H1 (cell line): Measurements from ENCODE around the gene SCAMP2. TPM values are rescaled to one million over a fixed set of nuclear protein-coding genes. Genes with fewer than 3 reads are reported as not detected.

ENCODE experiments used
- CTCF ChIA-PET: fragments of 300-600 bp; sonication (Branson Sonifier 250); formaldehyde crosslinking; loops from one replicate; lab custom pipeline; 2021; ENCODE audit not compliant: partially characterized antibody; lab: Charles Lee
- POLR2A ChIA-PET: fragments of 300-600 bp; sonication (Branson Sonifier 250); formaldehyde crosslinking; loops from one replicate; lab custom pipeline; 2021; ENCODE audit warnings: inconsistent platforms; ENCODE audit not compliant: partially characterized antibody; lab: Charles Lee
- DNase-seq, 2 experiments: peaks; one replicate each; pipeline versions ENCODE4 v3.0.0 to v3.0.0-alpha.2; 2010 to 2022; ENCODE audit warnings: low spot score in 2 of 2, low read depth in 1 of 2, mixed read lengths in 1 of 2
- FAIRE-seq: peaks from 2 replicates; lab custom pipeline; 2011; peaks lifted over from hg19 to GRCh38; lab: Jason Lieb, UNC
- H2AFZ ChIP-seq: 2 replicates; pipeline ENCODE4 v1.8.1; 2012; ENCODE audit warnings: low read length, inconsistent platforms
- H2AK5ac ChIP-seq: 2 replicates; pipeline ENCODE4 v1.6.1; 2013; ENCODE audit warnings: low read depth, low read length
- H2BK120ac ChIP-seq: replicated peaks from 2 replicates; pipeline ENCODE3; 2013; ENCODE audit warnings: low read depth, low read length, inconsistent platforms
- H2BK12ac ChIP-seq: 2 replicates; pipeline ENCODE4 v1.6.1; 2013; ENCODE audit warnings: low read depth, low read length
- H2BK15ac ChIP-seq: 2 replicates; pipeline ENCODE4 v1.6.1; 2013; ENCODE audit warnings: low read length
- H2BK20ac ChIP-seq: 2 replicates; pipeline ENCODE4 v1.6.1; 2013; ENCODE audit warnings: low read length
- H2BK5ac ChIP-seq: 2 replicates; pipeline ENCODE4 v1.6.1; 2013; ENCODE audit warnings: low read depth, low read length
- H3K14ac ChIP-seq: 2 replicates; pipeline ENCODE4 v1.6.1; 2013; ENCODE audit warnings: inconsistent platforms; ENCODE audit not compliant: insufficient read length
- H3K18ac ChIP-seq: 2 replicates; pipeline ENCODE4 v1.6.1; 2013; ENCODE audit warnings: low read length; ENCODE audit errors: extremely low read depth
- H3K23ac ChIP-seq: 2 replicates; pipeline ENCODE4 v1.6.1; 2013; ENCODE audit warnings: inconsistent platforms; ENCODE audit not compliant: insufficient read length
- H3K23me2 ChIP-seq: 2 replicates; pipeline ENCODE4 v1.6.1; 2013; ENCODE audit warnings: low read depth, low read length
- H3K27ac ChIP-seq: 2 replicates; pipeline ENCODE4 v1.6.1; 2011; ENCODE audit warnings: low read depth, low read length, inconsistent platforms
- H3K27me3 ChIP-seq, 4 experiments: replicated peaks in 1 of 4; 1 replicate in 1 of 4; 2 replicates in 3 of 4; pipeline versions ENCODE4 v1.6.1 to v1.8.1; 2011 to 2013; ENCODE audit warnings: low read length in 3 of 4, mild to moderate bottlenecking in 3 of 4, inconsistent platforms in 2 of 4, mixed read lengths in 2 of 4, moderate library complexity in 1 of 4; ENCODE audit not compliant: control insufficient read depth in 3 of 4, insufficient read depth in 3 of 4; ENCODE audit errors: extremely low read depth in 1 of 4
- H3K36me3 ChIP-seq, 4 experiments: 2 replicates each; pipeline versions ENCODE4 v1.6.1 to v1.8.1; 2011 to 2013; ENCODE audit warnings: mild to moderate bottlenecking in 4 of 4, low read length in 3 of 4, moderate library complexity in 2 of 4, control low read depth in 1 of 4, inconsistent platforms in 1 of 4; ENCODE audit not compliant: insufficient read depth in 4 of 4, control insufficient read depth in 2 of 4
- H3K4ac ChIP-seq: replicated peaks from 2 replicates; pipeline ENCODE3; 2013; ENCODE audit warnings: low read length, low read depth, mixed read lengths, inconsistent platforms; ENCODE audit not compliant: insufficient read length
- H3K4me1 ChIP-seq, 4 experiments: replicated peaks in 1 of 4; 1 replicate in 1 of 4; 2 replicates in 3 of 4; pipeline versions ENCODE4 v1.6.1 to v1.8.1; 2011 to 2013; ENCODE audit warnings: low read length in 3 of 4, inconsistent platforms in 2 of 4, mixed read lengths in 1 of 4; ENCODE audit not compliant: insufficient read depth in 4 of 4, control insufficient read depth in 3 of 4
- H3K4me2 ChIP-seq, 2 experiments: 2 replicates each; pipeline versions ENCODE4 v1.6.1 to v1.8.1; 2011 to 2013; ENCODE audit warnings: low read depth in 2 of 2, low read length in 2 of 2, control low read depth in 1 of 2, inconsistent platforms in 1 of 2, mild to moderate bottlenecking in 1 of 2; ENCODE audit not compliant: insufficient read depth in 1 of 2
- H3K4me3 ChIP-seq, 4 experiments: fragments of 200-600, 300-600 bp in 1 of 4; sonication (generic), shearing (Covaris generic), sonication (Bioruptor Twin) in 1 of 4; 2 replicates each; pipeline versions ENCODE4 v1.5.1 to v1.8.1; 2011 to 2016; ENCODE audit warnings: low read length in 4 of 4, low read depth in 3 of 4, control low read depth in 2 of 4, inconsistent platforms in 2 of 4, mild to moderate bottlenecking in 2 of 4, mixed read lengths in 1 of 4, moderate library complexity in 1 of 4; ENCODE audit not compliant: insufficient read depth in 2 of 4; ENCODE audit errors: extremely low read depth in 1 of 4
- H3K56ac ChIP-seq: replicated peaks from 2 replicates; pipeline ENCODE3; 2013; ENCODE audit warnings: low read depth, mild to moderate bottlenecking, mixed read lengths, low read length, inconsistent platforms; ENCODE audit not compliant: insufficient read length
- H3K79me1 ChIP-seq: 2 replicates; pipeline ENCODE4 v1.6.1; 2013; ENCODE audit warnings: low read depth, low read length, control low read depth
- H3K79me2 ChIP-seq, 2 experiments: 2 replicates each; pipeline versions ENCODE4 v1.6.1 to v1.8.1; 2012 to 2013; ENCODE audit warnings: low read length in 2 of 2, mild to moderate bottlenecking in 2 of 2, inconsistent platforms in 1 of 2; ENCODE audit not compliant: insufficient read depth in 2 of 2, control insufficient read depth in 1 of 2
- H3K9ac ChIP-seq, 4 experiments: replicated peaks in 1 of 4; 1 replicate in 1 of 4; 2 replicates in 3 of 4; pipeline versions ENCODE4 v1.6.1 to v1.8.1; 2011 to 2013; ENCODE audit warnings: low read depth in 3 of 4, low read length in 3 of 4, control low read depth in 2 of 4, mild to moderate bottlenecking in 2 of 4, moderate library complexity in 2 of 4, inconsistent platforms in 1 of 4; ENCODE audit errors: extremely low read depth in 1 of 4
- H3K9me3 ChIP-seq, 2 experiments: 2 replicates each; pipeline versions ENCODE4 v1.6.1 to v1.8.1; 2012 to 2013; ENCODE audit warnings: mild to moderate bottlenecking in 2 of 2, moderate library complexity in 2 of 2, control low read depth in 1 of 2, inconsistent platforms in 1 of 2, low read depth in 1 of 2, low read length in 1 of 2, mixed read lengths in 1 of 2; ENCODE audit not compliant: insufficient read depth in 2 of 2
- H4K20me1 ChIP-seq, 2 experiments: replicated peaks in 1 of 2; 2 replicates each; pipeline versions ENCODE3 to v1.8.1; 2011 to 2013; ENCODE audit warnings: inconsistent platforms in 2 of 2, low read length in 2 of 2, mild to moderate bottlenecking in 1 of 2; ENCODE audit not compliant: insufficient read depth in 2 of 2, control insufficient read depth in 1 of 2
- H4K5ac ChIP-seq: 2 replicates; pipeline ENCODE4 v1.6.1; 2013; ENCODE audit warnings: low read length, low read depth, mixed read lengths, inconsistent platforms; ENCODE audit not compliant: insufficient read length
- H4K8ac ChIP-seq: 2 replicates; pipeline ENCODE4 v1.8.0; 2013; ENCODE audit warnings: mild to moderate bottlenecking, moderate library complexity, low read length, inconsistent platforms; ENCODE audit not compliant: insufficient read depth; ENCODE audit errors: extremely low read depth
- H4K91ac ChIP-seq: replicated peaks from 2 replicates; pipeline ENCODE3; 2013; ENCODE audit warnings: low read length, mixed read lengths, inconsistent platforms; ENCODE audit not compliant: insufficient read length
- ATF2 ChIP-seq: IDR thresholded peaks from 2 replicates; pipeline ENCODE4 v1.6.1; 2012; ENCODE audit warnings: low read length, inconsistent platforms
- BACH1 ChIP-seq: IDR thresholded peaks from 2 replicates; pipeline ENCODE4 v1.6.1; 2012; ENCODE audit warnings: low read length, improper control_type of control experiment
- BCL11A ChIP-seq, 2 experiments: IDR thresholded peaks; one replicate each; pipeline ENCODE4 v1.6.1; 2011; ENCODE audit warnings: low read depth in 2 of 2, low read length in 2 of 2, mild to moderate bottlenecking in 2 of 2
- BRCA1 ChIP-seq: IDR thresholded peaks from 2 replicates; pipeline ENCODE4 v1.6.1; 2012; ENCODE audit warnings: low read depth, low read length, improper control_type of control experiment
- CHD1 ChIP-seq: IDR thresholded peaks from 2 replicates; pipeline ENCODE4 v1.6.1; 2012; ENCODE audit warnings: low read depth, low read length, improper control_type of control experiment
- CHD2 ChIP-seq: IDR thresholded peaks from 2 replicates; pipeline ENCODE4 v1.6.1; 2012; ENCODE audit warnings: low read length, improper control_type of control experiment
- E2F6 ChIP-seq: IDR thresholded peaks from 2 replicates; pipeline ENCODE4 v1.6.1; 2012; ENCODE audit warnings: inconsistent platforms
- EGR1 ChIP-seq: IDR thresholded peaks from 2 replicates; pipeline ENCODE4 v1.6.1; 2011; ENCODE audit warnings: low read depth, low read length, borderline replicate concordance
- JUND ChIP-seq: IDR thresholded peaks from 2 replicates; pipeline ENCODE4 v1.6.1; 2011; ENCODE audit warnings: mild to moderate bottlenecking, improper control_type of control experiment, low read length
- RBBP5 ChIP-seq: IDR thresholded peaks from 2 replicates; pipeline ENCODE4 v1.7.1; 2012; ENCODE audit warnings: low read depth, mild to moderate bottlenecking, inconsistent platforms, low read length, moderate library complexity, borderline replicate concordance
- RFX5 ChIP-seq: IDR thresholded peaks from 2 replicates; pipeline ENCODE4 v1.6.1; 2011; ENCODE audit warnings: low read depth, low read length, improper control_type of control experiment, borderline replicate concordance
- TBP ChIP-seq: IDR thresholded peaks from 2 replicates; pipeline ENCODE4 v1.6.1; 2011; ENCODE audit warnings: low read depth, low read length, improper control_type of control experiment
- YY1 ChIP-seq: IDR thresholded peaks from 2 replicates; pipeline ENCODE4 v1.6.1; 2011; ENCODE audit warnings: low read depth, mild to moderate bottlenecking, low read length
- WGBS, 2 experiments: shearing (Covaris generic) in 1 of 2; methylation state at CpG; one replicate each; pipeline versions ENCODE4 v1.1.6 to v1.1.7; 2013 to 2015; ENCODE audit warnings: low lambda C conversion rate in 2 of 2, mixed read lengths in 2 of 2, inconsistent platforms in 1 of 2, low coverage in 1 of 2, missing lambda C conversion rate in 1 of 2; ENCODE audit not compliant: insufficient replicate concordance in 2 of 2, insufficient coverage in 1 of 2, insufficient read length in 1 of 2; ENCODE audit errors: extremely low coverage in 1 of 2, missing lambda C conversion rate in 1 of 2; 5-methylcytosine and 5-hydroxymethylcytosine counted together
- polyA plus RNA-seq, 7 experiments: library from polyadenylated mRNA; depleted of rRNA in 3 of 7; stranded (reverse) in 5 of 7; unstranded in 2 of 7; fragments of >200 nt in 5 of 7; fragments of 200-250 nt in 2 of 7; gene quantifications; 1 replicate in 5 of 7; 2 replicates in 1 of 7; 4 replicates in 1 of 7; pipeline versions ENCODE4 v1.2.1 to v1.2.3, GENCODE V29; 2011 to 2013; ENCODE audit warnings: missing spikeins in 2 of 7, mixed read lengths in 2 of 7
- total RNA-seq: library from RNA; stranded (reverse); fragmentation: NEBNext Ultra II Directional; extraction: Animal tissue kit (Norgen Biotek cat#: 25700); gene quantifications from 2 replicates; pipeline ENCODE4 v1.2.1, GENCODE V29; 2021

SCAMP2 gene
- total and polyA plus RNA-seq, 2 of the 8 experiments (the other 6 are each of a cell fraction or from before 2014, with no cell fraction given) = 41.7 to 131 TPM

GRCh38 chr15:74824976-74825375 lies 48.2 kb downstream of the SCAMP2 start:
- Histone ChIP-seq H3K79me2 (no peaks in the 10 kb centered on the region), H4K20me1 (peaks cover 0 to 2% of the 10 kb centered on the region in 2 experiments), H3K23me2 (0 out of 2 replicates have a peak, but pooled peaks cover 4% of the 10 kb centered on the region), H3K14ac (no peak overlapping the region), H2BK5ac (no peak overlapping the region), H2BK12ac (no peak overlapping the region), H2BK120ac (no peak overlapping the region), H3K18ac (no peak overlapping the region), H3K4me2 (no peak overlapping the region), H2BK15ac (no peak overlapping the region), H2BK20ac (no peak overlapping the region), H2AK5ac (no peak overlapping the region), H3K79me1 (no peaks in the 10 kb centered on the region), H4K91ac (no peak overlapping the region), H3K56ac (no peak overlapping the region), H3K27ac (no peak overlapping the region), H3K36me3 (no peaks in the 10 kb centered on the region), H3K9me3 (no peaks in the 10 kb centered on the region), H3K4ac (no peak overlapping the region), H3K4me3 (no peak overlapping the region), H4K8ac (no peak overlapping the region), H4K5ac (no peak overlapping the region), H3K27me3 (peaks cover 4 to 47% (median 29%) of the 10 kb centered on the region in 4 experiments), H3K23ac (no peak overlapping the region), H3K4me1 (peaks cover 0 to 14% (median 5%) of the 10 kb centered on the region in 4 experiments; a peak in 4 of 7 replicates), H3K9ac (no peak overlapping the region), H2AFZ (no peak overlapping the region)
- DNase-seq (no peak), FAIRE-seq (no peak)
- ChIA-PET POLR2A (no interaction called here), CTCF (interaction anchor here (1.1 to 15.7 kb wide), 16 partner anchors 11 to 194 kb away, joined by 3 to 135 read pairs (median 8); partner anchors contain the start of genes CSK and LMAN1L)
- WGBS, 2 experiments = 84% methylated on average over 7 of the region's 7 CpGs; no CpG with 5 or more reads in 1 of the 2 experiments
- TF ChIP-seq BCL11A (IDR thresholded peaks at IDR 0.05; ENCODE audit: low read depth in 2 of 2, low read length in 2 of 2) (no peak), BRCA1 (no peak), RBBP5 (no peak), ATF2 (no peak), YY1 (no peak), JUND (no peak), TBP (no peak), EGR1 (no peak), E2F6 (no peak), BACH1 (no peak), CHD2 (no peak), CHD1 (no peak), RFX5 (no peak)
